Stomach smooth muscle (tissue), 2 donors: ENCODE measurements around the gene EVPLL.
"Not testable (repeated sequence)": the region's sequence is repeated elsewhere in the genome, so short reads cannot be mapped to it uniquely, and the experiment has no call there.

Experiments used
- H3K27ac ChIP-seq: one replicate; pipeline ENCODE4 v1.7.0; 2013; ENCODE audit warnings: mild to moderate bottlenecking, low read length, inconsistent platforms
- H3K27me3 ChIP-seq, 2 donors: one replicate each; pipeline ENCODE4 v1.7.0; 2013; ENCODE audit warnings: low read length in 2 of 2; ENCODE audit not compliant: insufficient read depth in 2 of 2, control insufficient read depth in 1 of 2
- H3K36me3 ChIP-seq, 2 donors: one replicate each; pipeline ENCODE4 v1.7.0; 2013; ENCODE audit warnings: low read length in 2 of 2; ENCODE audit not compliant: control insufficient read depth in 2 of 2, insufficient read depth in 2 of 2
- H3K4me1 ChIP-seq: one replicate; pipeline ENCODE4 v1.7.0; 2013; ENCODE audit warnings: low read length; ENCODE audit not compliant: control insufficient read depth, insufficient read depth
- H3K4me3 ChIP-seq, 2 donors: one replicate each; pipeline ENCODE4 v1.7.0; 2013; ENCODE audit warnings: low read length in 2 of 2
- H3K9ac ChIP-seq, 2 donors: one replicate each; pipeline ENCODE4 v1.7.0; 2013; ENCODE audit warnings: low read length in 2 of 2, mild to moderate bottlenecking in 1 of 2
- H3K9me3 ChIP-seq, 2 donors: one replicate each; pipeline ENCODE4 v1.7.0; 2013; ENCODE audit warnings: low read length in 2 of 2; ENCODE audit not compliant: control insufficient read depth in 2 of 2
- donor health status: healthy.
- donor health status: Pancreatic carcinoma.

Gene EVPLL

GRCh38 chr17:18377437-18378204 is at the start of gene EVPLL:
TSS of gene EVPLL (plus strand) at chr17:18377778. CDS start at chr17:18380938, 3,160 bp downstream.
- no peaks in the 10 kb centered on the region for H3K36me3 ChIP-seq
- no peak within 1 kb of the TSS for H3K27ac ChIP-seq
- no peaks in the 10 kb centered on the region for H3K4me1 ChIP-seq
- H3K27me3 ChIP-seq: peaks cover 9 to 12% of the 10 kb centered on the region in 2 donors
- H3K9me3 ChIP-seq: no peaks in the 10 kb centered on the region
- no peak within 1 kb of the TSS for H3K4me3 ChIP-seq
- no peak within 1 kb of the TSS for H3K9ac ChIP-seq

- Histone ChIP-seq H3K9me3 (no peaks in the 10 kb centered on the region), H3K36me3 (peaks cover 44 to 66% of the 10 kb centered on the region in 2 donors), H3K4me3 (no peak overlapping the region), H3K27ac (no peak overlapping the region), H3K27me3 (no peaks in the 10 kb centered on the region), H3K9ac (no peak overlapping the region), H3K4me1 (no peaks in the 10 kb centered on the region)
These were observed 48.9 kb upstream of the EVPLL start for GRCh38 chr17:18328643-18329204.

GRCh38 chr17:18331879-18332278 is 45.7 kb upstream of the EVPLL start:
- Histone ChIP-seq H3K9me3 (no peaks in the 10 kb centered on the region), H3K36me3 (peaks cover 24 to 56% of the 10 kb centered on the region in 2 donors), H3K27ac (no peak overlapping the region), H3K4me3 (no peak overlapping the region), H3K9ac (no peak overlapping the region), H3K4me1 (no peaks in the 10 kb centered on the region), H3K27me3 (no peaks in the 10 kb centered on the region)

GRCh38 chr17:18332909-18333489 is 44.6 kb upstream of the EVPLL start:
- Histone ChIP-seq H3K36me3 (peaks cover 20 to 52% of the 10 kb centered on the region in 2 donors), H3K27ac (no peak overlapping the region), H3K9me3 (no peaks in the 10 kb centered on the region), H3K4me1 (no peaks in the 10 kb centered on the region), H3K9ac (no peak overlapping the region), H3K27me3 (no peaks in the 10 kb centered on the region), H3K4me3 (no peak overlapping the region)

GRCh38 chr17:18338158-18338557 is 39.4 kb upstream of the EVPLL start:
- not testable (repeated sequence) for H3K9ac ChIP-seq, H3K27me3 ChIP-seq, H3K4me3 ChIP-seq, H3K4me1 ChIP-seq, H3K27ac ChIP-seq, H3K9me3 ChIP-seq
- peaks cover 6 to 21% of the 10 kb centered on the region in 2 donors for H3K36me3 ChIP-seq

GRCh38 chr17:18339933-18340332 is 37.6 kb upstream of the EVPLL start:
- Histone ChIP-seq H3K36me3 (peaks cover 6 to 15% of the 10 kb centered on the region in 2 donors), H3K27ac (no peak overlapping the region), H3K27me3 (no peaks in the 10 kb centered on the region), H3K9me3 (no peaks in the 10 kb centered on the region), H3K4me1 (no peaks in the 10 kb centered on the region), H3K4me3 (no peak overlapping the region), H3K9ac (no peak overlapping the region)

GRCh38 chr17:18344021-18344420 is 33.6 kb upstream of the EVPLL start:
- Histone ChIP-seq H3K4me3 (no peak overlapping the region), H3K27me3 (no peaks in the 10 kb centered on the region), H3K36me3 (peaks cover 15 to 16% of the 10 kb centered on the region in 2 donors), H3K4me1 (no peaks in the 10 kb centered on the region), H3K9me3 (no peaks in the 10 kb centered on the region), H3K9ac (no peak overlapping the region), H3K27ac (no peak overlapping the region)

GRCh38 chr17:18353541-18353940 is 24.0 kb upstream of the EVPLL start:
- no peak overlapping the region for H3K4me3 ChIP-seq
- H3K36me3 ChIP-seq: peaks cover 4 to 8% of the 10 kb centered on the region in 2 donors
- no peak overlapping the region for H3K9ac ChIP-seq
- no peaks in the 10 kb centered on the region for H3K27me3 ChIP-seq
- H3K4me1 ChIP-seq: no peaks in the 10 kb centered on the region
- H3K9me3 ChIP-seq: no peaks in the 10 kb centered on the region
- H3K27ac ChIP-seq: no peak overlapping the region

GRCh38 chr17:18356624-18357023 is 21.0 kb upstream of the EVPLL start:
- Histone ChIP-seq H3K27me3 (no peaks in the 10 kb centered on the region), H3K36me3 (peaks cover 4 to 8% of the 10 kb centered on the region in 2 donors), H3K4me1 (no peaks in the 10 kb centered on the region), H3K9ac (no peak overlapping the region), H3K9me3 (no peaks in the 10 kb centered on the region), H3K27ac (no peak overlapping the region), H3K4me3 (no peak overlapping the region)

- H3K9ac ChIP-seq: no peak overlapping the region
- peaks cover 0 to under 1% of the 10 kb centered on the region in 2 donors for H3K36me3 ChIP-seq
- no peaks in the 10 kb centered on the region for H3K27me3 ChIP-seq
- no peak overlapping the region for H3K4me3 ChIP-seq
- H3K4me1 ChIP-seq: peaks cover 7% of the 10 kb centered on the region
- H3K27ac ChIP-seq: no peak overlapping the region
- H3K9me3 ChIP-seq: no peaks in the 10 kb centered on the region
These were observed 17.1 kb upstream of the EVPLL start for GRCh38 chr17:18360518-18360917.
